Activated CD4-positive, alpha-beta T cell treated with anti-CD3 and anti-CD28 coated beads, Interleukin-2, amount 50 U/mL, for 16 hours (primary cell): Measurements from ENCODE around the gene NEAT1.

Source experiments
- DNase-seq: peaks from one replicate; pipeline ENCODE4 v3.0.0-alpha.2; 2020

NEAT1 gene

GRCh38 chr11:65422633-65423515 lies at the start of gene NEAT1:
Gene NEAT1 (plus strand): TSS chr11:65422798.
- DNase-seq, result peak; percentile 97

GRCh38 chr11:65373839-65374580 lies 48.6 kb upstream of the NEAT1 start:
- DNase-seq, result no peak

DNA sequence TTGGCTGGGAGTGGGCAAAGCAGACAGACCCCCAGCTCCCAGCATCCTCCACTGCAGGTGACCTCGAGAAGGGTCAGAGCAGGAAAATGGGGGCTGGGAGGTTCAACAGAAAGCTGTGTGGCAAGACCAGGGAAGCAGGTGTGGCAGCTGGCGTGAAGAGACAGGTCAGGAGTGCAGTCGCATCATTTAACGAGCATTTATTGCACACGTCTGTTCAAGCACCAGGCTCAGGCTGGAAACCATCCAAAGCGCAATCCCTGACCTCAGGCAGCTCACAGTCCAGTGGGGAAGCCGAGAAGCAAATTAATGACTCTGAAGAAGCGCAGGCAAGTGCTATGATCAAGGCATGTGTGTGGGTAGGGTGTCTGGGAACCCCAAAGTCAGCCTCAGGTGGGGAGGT lies 47.6 kb upstream of the NEAT1 start:
- DNase-seq, result no peak

DNA sequence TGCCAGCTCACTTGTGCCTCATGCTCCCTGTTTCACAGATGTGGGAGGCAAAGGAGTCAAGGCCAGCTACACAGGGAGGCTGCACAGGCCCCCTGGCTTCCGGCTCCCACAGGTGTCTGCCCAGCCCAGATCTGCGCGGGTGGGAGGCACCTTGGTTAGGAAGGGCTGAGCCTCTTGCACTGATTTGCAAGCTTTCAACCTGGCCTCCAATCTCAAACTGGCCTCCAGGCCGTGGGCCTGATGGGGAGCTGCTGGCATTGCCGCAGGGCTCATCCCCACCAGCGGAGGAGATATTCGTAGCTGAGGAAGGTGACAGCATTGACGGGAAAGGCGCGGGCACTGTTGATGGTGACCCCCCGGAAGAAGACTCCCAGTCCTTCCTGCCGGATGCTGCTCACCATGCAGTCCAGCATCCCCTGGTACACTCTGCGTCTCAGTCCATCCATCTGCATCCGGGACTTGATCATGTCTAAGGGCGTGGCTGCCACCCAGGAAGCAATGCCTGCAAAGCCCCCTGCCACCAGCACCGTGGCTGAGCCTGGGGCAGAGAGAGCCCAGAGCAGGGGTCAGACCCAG lies 46.4 kb upstream of the NEAT1 start:
- DNase-seq, result no peak

DNA sequence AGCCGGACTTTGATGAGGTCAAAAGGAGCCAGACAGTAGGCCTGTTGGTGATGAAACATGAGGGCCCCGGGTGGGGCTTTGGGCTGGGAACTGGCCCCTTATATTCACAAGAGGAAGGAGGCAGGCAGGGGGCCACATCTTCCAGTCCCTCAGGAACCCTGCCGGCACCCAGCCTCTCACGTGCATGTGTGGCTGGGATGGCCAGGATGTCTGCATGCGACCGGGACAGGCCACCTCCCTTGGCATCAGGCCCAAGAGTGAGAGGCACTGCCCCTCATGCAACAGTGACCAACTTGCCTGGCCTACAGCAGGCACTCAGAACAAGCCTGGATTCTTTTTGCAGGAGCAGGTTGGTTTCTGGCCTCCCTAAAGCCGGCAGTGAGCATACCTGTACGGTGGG lies 45.6 kb upstream of the NEAT1 start:
- DNase-seq, result no peak

DNA sequence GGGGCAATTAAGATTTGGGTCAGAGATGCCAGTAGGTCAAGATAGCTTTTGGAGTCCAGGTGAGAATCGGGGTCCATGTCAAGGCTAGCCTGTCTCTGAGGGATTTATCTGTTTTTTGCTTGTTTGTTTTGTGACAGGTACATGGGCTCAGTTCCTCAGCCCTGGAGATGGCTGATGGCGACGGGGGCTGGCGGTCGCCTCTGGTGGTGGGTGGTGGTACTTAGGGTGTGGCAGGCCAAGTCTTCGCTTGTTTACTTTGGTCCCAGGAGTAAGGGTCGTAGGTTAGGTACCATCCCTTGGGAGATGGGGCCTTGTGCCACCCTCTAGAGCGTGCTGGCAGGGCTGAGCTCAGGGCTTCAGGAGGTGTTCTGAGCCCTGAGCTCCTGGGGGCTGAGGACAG lies 44.8 kb upstream of the NEAT1 start:
- no peak for DNase-seq

DNA sequence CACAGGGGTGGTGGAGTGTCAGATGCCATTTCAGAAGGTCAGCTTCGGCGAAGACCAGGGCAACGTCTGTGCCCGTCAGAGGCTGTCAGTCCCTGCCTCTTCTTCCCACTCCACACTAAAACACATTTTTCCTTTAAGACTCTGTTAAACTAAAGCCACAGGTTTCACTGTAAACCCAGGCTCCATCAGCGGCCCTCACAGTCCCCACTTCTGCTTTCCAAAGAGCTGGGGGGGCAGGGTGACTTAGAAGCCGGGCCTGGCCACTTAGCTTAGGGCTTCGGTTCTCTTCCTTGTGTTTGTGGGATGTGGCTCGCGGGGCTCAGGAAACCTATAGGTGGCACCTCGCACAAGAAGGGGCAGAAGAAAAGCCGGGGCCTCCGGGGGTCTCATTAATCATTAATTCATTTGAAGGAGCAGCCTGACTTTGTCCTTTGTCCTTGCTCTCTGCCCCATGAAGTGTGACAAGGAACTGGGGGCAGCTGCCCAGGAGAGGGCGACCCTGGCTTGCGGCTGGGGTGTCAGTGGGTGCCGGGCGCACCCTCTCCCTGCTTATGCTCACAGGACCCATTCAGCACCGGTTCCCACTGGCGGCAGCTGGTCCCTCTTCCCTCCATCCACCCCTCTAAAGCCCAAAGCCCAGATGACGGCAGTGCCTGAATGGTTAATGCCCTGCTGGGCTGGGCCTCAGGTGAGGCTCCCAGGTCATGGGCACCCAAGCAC lies 44.2 kb upstream of the NEAT1 start:
- no peak for DNase-seq

DNA sequence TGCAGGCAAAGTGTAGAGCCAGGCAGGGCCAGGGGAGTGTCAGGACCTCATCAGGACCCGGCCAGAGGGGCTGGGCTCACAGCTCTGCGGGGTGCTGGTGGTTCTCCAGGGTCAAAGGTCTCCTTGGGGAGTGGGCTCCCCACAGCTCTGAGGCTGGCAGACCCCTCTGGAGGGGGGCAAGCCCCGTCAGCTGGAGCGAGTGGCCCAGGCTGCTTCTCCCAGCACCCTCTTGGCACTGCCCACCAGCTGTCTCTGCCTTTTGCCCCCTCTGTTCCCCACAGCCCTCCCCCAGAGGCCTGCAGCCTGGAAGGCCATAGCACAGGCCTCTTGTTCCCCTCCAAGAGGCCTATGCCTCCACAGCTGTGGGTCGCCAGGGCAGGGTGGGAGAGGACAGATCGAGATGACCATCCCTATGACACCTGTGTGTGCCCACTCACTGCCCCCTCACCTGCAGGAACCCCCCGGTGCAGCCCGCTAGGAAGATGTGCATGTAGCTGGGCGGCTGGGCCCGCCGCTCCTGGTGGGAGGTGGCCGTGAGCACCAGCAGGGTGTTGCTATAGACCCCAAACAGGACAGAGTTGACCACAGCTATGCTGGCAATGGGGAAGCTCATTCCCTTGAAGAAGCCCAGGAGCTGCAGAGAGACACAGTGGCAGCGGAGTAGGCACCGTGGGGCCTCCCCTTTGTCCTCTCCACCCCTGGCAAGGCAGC lies 43.5 kb upstream of the NEAT1 start:
- DNase-seq, result no peak

GRCh38 chr11:65379698-65380459 lies 42.7 kb upstream of the NEAT1 start:
- DNase-seq, result no peak

DNA sequence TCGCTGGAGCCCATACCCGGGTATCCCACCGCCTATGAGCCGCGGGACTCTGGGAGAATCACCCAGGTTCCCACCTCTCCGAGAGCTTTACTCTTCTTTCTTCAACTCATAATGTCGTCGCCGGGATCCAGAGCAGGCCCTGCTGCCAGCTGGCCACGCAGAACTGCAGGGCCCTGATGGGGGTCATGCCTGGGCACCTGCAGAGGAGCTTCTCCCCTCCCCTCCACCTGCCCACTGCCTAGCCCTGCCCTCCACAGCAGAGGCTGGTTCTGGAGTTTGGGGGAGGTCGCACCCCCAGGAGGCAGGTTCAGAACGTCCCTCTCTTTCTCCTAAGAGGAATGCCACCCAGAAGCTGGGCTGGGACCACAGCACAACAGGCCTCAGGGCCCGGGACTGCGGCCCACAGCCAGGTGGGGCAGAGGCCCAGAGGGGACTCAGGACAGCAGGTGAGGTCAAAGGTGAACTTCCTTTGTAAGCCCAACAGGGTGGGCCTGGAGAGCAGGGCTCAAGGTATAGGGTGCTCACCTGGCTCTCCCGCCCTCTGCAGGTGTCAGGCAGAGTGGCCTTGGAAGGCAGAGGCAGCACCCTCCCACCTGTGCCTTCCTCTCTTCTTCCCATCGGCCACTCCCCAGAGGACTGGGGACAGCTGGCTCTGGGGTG lies 42.0 kb upstream of the NEAT1 start:
- no peak for DNase-seq

- peak; percentile 64 for DNase-seq
These were observed 40.9 kb upstream of the NEAT1 start for GRCh38 chr11:65381716-65382032.

GRCh38 chr11:65382033-65382803 lies 40.4 kb upstream of the NEAT1 start, which contains the start of gene SLC25A45:
Gene SLC25A45 (minus strand): TSS chr11:65382646. CDS start chr11:65381951, 695 bp downstream.
- DNase-seq, result peak; percentile 97

DNA sequence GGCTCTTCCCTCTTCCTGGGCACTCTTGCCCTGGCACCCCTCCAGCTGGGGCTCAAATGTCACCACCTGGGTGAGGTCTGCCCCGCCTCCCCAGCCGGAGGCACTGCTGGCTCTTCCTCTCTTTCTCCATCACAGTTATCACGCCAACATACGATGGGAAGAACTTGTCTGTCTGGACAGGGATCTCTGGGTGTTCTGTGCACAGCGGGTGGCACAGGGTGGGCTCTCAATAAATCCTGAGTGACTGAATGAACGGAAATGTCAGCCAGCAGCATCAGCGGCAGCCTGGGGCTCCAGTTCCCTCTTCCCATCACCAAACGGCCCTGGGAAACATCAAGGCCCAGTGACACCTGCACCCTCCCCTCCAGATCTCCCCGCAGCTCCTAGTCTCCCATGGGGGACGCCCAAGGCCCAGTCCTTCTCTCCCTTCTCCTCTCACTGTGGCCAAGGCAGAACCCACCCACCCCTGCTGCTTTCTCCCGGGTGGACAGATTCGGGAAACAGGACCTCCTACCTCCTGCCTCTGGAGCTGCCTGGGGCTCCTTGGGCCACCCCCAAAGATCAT lies 39.7 kb upstream of the NEAT1 start:
- DNase-seq, result no peak

DNA sequence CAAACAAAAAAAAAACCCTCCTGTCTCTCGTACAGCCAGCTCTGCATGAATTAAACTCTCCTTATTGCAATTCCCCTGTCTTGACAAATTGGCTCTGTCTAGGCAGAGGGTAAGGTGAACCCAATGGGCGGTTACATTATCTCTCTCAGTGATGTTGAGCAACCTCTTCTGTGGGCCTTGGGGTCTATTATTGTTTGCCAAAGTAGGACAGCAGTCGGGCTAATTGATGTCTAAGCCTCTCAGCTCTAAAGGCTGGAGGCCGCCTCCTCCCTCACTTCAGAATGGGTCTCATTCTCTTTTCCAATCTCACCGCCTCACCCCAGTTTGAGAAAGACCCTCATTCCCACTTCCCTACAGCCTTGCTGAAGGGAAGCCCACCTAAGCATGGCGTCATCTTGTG lies 38.8 kb upstream of the NEAT1 start:
- no peak for DNase-seq

- DNase-seq, result no peak
These were observed 38.2 kb upstream of the NEAT1 start for GRCh38 chr11:65384301-65384889.

- peak; percentile 84 for DNase-seq
These were observed 36.1 kb upstream of the NEAT1 start, which contains the start of gene FRMD8 for GRCh38 chr11:65386307-65387140. Gene FRMD8 (plus strand): TSS chr11:65386637. CDS start chr11:65387037, 400 bp downstream.

DNA sequence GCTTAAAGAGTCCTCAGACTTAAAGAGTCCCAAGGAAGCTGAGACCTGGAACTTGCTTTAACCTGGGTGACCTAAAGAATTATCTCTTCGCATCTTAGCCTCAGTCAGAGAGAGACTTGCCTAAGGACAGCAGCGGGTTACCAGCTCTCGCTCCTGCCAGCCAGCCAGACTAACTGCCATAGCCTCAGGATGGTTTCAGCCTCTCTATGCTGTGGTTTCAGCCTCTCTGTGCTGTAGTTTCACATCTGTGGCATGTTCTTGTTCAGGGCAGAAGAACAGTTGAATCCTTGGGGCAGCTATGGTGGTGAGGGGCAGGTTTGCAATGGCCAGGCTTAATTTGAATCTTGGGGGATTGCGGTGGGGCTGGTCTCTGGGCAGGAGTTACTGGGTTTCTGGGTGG lies 33.9 kb upstream of the NEAT1 start:
- peak; percentile 34 for DNase-seq

DNA sequence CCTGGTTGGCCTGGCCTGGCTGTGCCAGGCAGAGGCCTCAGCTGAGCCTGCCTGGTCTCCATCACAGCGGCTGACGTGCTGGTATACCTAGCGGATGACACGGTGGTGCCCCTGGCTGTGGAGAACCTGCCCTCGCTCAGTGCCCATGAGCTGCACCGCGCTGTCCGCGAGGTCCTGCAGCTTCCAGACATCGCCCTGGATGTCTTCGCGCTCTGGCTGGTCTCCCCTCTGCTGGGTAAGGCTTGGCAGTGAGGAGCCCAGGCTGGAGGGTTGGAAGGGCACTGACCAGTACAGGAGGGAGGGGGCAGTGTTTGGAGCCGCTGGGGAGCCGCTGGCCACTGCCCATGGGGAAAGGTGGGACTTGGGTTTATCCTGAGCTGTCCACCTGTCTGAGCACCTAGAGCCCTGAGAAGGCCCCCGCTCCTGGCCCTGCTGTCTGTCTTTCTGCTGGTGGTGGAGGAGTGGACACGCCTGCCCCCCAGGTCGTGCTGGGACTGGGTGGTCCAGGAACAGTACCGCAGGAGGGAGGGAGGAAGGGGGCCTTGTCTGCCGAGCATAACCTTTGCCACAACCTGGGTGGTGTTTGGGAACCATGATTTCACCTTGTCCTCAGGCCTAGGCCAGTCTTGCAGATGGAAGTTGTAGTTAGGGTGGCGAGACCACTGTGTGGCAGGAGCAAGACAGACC lies 33.2 kb upstream of the NEAT1 start:
- no peak for DNase-seq
